ENCODE measurements around the gene DUSP22.

- TF ChIP-seq, protein P1, sequence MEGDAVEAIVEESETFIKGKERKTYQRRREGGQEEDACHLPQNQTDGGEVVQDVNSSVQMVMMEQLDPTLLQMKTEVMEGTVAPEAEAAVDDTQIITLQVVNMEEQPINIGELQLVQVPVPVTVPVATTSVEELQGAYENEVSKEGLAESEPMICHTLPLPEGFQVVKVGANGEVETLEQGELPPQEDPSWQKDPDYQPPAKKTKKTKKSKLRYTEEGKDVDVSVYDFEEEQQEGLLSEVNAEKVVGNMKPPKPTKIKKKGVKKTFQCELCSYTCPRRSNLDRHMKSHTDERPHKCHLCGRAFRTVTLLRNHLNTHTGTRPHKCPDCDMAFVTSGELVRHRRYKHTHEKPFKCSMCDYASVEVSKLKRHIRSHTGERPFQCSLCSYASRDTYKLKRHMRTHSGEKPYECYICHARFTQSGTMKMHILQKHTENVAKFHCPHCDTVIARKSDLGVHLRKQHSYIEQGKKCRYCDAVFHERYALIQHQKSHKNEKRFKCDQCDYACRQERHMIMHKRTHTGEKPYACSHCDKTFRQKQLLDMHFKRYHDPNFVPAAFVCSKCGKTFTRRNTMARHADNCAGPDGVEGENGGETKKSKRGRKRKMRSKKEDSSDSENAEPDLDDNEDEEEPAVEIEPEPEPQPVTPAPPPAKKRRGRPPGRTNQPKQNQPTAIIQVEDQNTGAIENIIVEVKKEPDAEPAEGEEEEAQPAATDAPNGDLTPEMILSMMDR (IDR thresholded peaks at IDR 0.05; ENCODE audit: low read depth, low read length, poor library complexity, severe bottlenecking): no peak
- TF ChIP-seq EZH2phosphoT487 (IDR thresholded peaks at IDR 0.05; ENCODE audit: borderline replicate concordance, low read length): no peak
These were observed 5.4 kb upstream of the DUSP22 start for GRCh38 chr6:286681-287488.
